ENCODE results near the gene CEMIP. TPM values are rescaled to one million over a fixed set of nuclear protein-coding genes. Genes with fewer than 3 reads are reported as not detected.

CEMIP gene
- total and polyA plus RNA-seq, 4 experiments from 2014 or later = 0.03 to 0.23 (median 0.17) TPM; not detected in 1

DNA sequence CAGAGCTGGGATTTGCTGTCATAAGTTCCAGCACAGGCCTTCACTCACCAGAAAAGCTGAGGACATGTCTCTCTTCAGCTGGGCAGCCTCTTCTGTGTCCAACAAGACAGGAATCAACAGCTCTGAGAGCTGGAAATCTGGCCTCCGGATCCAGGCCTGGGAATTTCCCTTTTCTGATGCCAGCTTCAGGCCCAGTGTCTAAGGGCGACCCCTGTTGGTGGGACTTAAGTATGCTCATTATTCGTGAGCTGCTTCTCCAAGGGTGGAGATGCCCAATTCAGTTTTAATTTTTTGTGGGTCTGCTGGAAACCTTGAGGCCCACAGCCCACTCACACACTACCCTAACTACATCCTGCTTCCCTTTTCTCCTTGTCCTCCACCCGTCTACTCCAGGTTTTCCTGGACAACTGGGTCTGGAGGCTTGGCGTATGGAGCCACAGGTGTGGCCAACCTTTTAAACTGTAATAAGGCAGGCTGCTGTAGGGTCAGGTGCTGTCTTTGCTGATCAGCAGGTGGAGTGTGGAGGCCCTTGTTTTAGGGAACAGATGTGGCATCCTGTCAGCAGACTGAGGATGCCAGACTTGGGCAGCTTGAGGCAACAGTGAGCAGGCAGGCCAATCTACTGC lies 2.6 kb upstream of the CEMIP start:
- no peak overlapping the region for H3K27ac Mint-ChIP-seq
- peaks cover 9 to 28% of the 10 kb centered on the region in 2 donors for H3K27me3 Mint-ChIP-seq
- H3K4me1 Mint-ChIP-seq = peaks cover 3 to 10% (median 5%) of the 10 kb centered on the region in 4 donors
- H3K27me3 ChIP-seq (ENCODE audit: insufficient read depth, low read length) = peaks cover 22% of the 10 kb centered on the region
- no peaks in the 10 kb centered on the region for H3K9me3 ChIP-seq (ENCODE audit: control insufficient read depth in 1 of 2, low read length in 2 of 2)
- no peak overlapping the region for H3K4me3 ChIP-seq (ENCODE audit: low read length in 2 of 2)
- H3K36me3 ChIP-seq (ENCODE audit: insufficient read depth, low read length) = no peaks in the 10 kb centered on the region
- DNase-seq = peak; percentile 39 to 58 (median 44)
- H3K4me1 ChIP-seq (ENCODE audit: insufficient read depth, low read length) = peaks cover 5% of the 10 kb centered on the region
- CTCF ChIA-PET (ENCODE audit: partially characterized antibody) = interaction anchor here (0.6 to 9.1 kb wide), 29 partner anchors 9 to 489 kb away, joined by 3 to 138 read pairs (median 4); no protein-coding TSS in a partner anchor
- H3K4me3 Mint-ChIP-seq = no peak overlapping the region
- intact Hi-C loops (cut with micrococcal nuclease) = loop anchor here (1.0 kb wide), 1 partner anchor 209 kb away; no protein-coding TSS in a partner anchor
- POLR2A ChIA-PET (ENCODE audit: partially characterized antibody) = no interaction called here
- H3K27ac ChIP-seq (ENCODE audit: low read depth, low read length) = no peak overlapping the region
- H3K9me3 Mint-ChIP-seq = no peaks in the 10 kb centered on the region
- H3K36me3 Mint-ChIP-seq = no peaks in the 10 kb centered on the region

DNA sequence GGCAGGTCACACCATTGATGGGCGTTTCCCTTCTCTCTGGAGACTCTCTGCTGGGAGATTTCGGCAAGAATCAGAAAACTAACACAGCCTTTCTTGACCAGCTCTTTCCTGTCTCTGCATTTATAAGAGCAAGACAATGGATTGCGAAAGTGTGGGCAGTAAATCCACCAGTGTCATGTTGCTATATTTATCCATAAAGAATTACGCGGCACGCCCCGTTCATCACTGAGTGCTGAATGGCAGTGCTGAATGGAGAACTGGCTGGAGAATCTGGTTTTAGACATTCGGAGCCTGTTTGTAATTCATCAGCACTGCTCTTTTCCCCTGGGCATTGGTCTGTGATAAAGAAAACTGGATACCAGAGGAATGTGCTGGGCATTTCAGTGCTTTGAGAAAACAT lies 2.0 kb upstream of the CEMIP start:
- Histone ChIP-seq H3K36me3 (ENCODE audit: insufficient read depth, low read length) (no peaks in the 10 kb centered on the region), H3K4me3 (ENCODE audit: low read length in 2 of 2) (no peak overlapping the region), H3K27ac (ENCODE audit: low read depth, low read length) (no peak overlapping the region), H3K27me3 (ENCODE audit: insufficient read depth, low read length) (peaks cover 22% of the 10 kb centered on the region), H3K9me3 (ENCODE audit: control insufficient read depth in 1 of 2, low read length in 2 of 2) (no peaks in the 10 kb centered on the region), H3K4me1 (ENCODE audit: insufficient read depth, low read length) (peaks cover 5% of the 10 kb centered on the region)
- H3K4me3 Mint-ChIP-seq = no peak overlapping the region
- peaks cover 3 to 10% (median 5%) of the 10 kb centered on the region in 4 donors for H3K4me1 Mint-ChIP-seq
- H3K27ac Mint-ChIP-seq = no peak overlapping the region
- ChIA-PET CTCF (ENCODE audit: partially characterized antibody) (interaction anchor here (0.8 to 9.1 kb wide), 22 partner anchors 9 to 489 kb away, joined by 3 to 138 read pairs (median 6); no protein-coding TSS in a partner anchor), POLR2A (ENCODE audit: partially characterized antibody) (no interaction called here)
- no peak for DNase-seq
- no peaks in the 10 kb centered on the region for H3K9me3 Mint-ChIP-seq
- no peaks in the 10 kb centered on the region for H3K36me3 Mint-ChIP-seq
- intact Hi-C loops (cut with micrococcal nuclease) = no loop called here
- H3K27me3 Mint-ChIP-seq = peaks cover 9 to 28% of the 10 kb centered on the region in 2 donors

DNA sequence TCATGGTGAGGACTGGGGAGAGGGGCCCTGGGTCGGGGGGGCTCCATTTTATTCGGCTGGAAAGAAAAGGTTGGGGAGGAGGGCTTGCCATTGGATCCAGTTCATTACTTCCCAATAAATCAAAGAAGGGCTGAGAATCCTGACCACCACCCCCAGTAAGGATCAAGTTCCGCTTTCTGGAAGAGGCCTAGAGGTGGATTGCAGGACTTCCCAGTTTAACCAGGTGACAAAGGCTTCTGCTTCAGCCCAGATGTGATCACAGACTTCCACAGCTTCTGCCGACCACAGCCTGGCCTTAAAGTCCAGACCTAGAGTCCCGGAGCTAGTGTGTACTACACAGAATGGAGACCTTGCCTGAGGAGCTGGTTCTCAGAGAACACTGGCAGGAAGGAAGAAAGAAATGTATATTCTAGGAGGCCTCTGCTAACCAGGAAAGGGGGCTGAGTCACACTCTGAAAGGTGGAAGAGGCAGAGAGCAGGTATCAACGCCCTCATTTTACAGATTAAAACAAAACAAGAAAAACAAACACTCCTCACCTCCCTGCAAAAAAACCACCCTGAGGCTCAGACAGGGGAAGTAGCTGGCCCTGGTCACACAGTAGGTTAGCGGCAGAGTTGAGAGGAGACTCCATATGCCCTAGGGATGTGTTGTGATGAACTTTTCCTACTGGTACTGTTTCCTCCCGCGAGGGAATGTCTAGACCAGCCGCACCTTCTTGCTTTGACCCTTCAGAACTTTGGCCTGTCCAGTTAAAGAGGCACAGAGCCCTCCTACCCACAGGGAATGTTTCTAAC lies 1.1 kb upstream of the CEMIP start:
- H3K36me3 Mint-ChIP-seq = no peaks in the 10 kb centered on the region
- peak overlapping the region in 2 of 8 donors; percentile 40 for H3K4me3 Mint-ChIP-seq
- no peak overlapping the region for H3K27ac ChIP-seq (ENCODE audit: low read depth, low read length)
- POLR2A ChIA-PET (ENCODE audit: partially characterized antibody) = no interaction called here
- H3K9me3 Mint-ChIP-seq = no peaks in the 10 kb centered on the region
- peaks cover 5% of the 10 kb centered on the region for H3K4me1 ChIP-seq (ENCODE audit: insufficient read depth, low read length)
- no peaks in the 10 kb centered on the region for H3K36me3 ChIP-seq (ENCODE audit: insufficient read depth, low read length)
- H3K27me3 ChIP-seq (ENCODE audit: insufficient read depth, low read length) = peaks cover 22% of the 10 kb centered on the region
- no peaks in the 10 kb centered on the region for H3K9me3 ChIP-seq (ENCODE audit: control insufficient read depth in 1 of 2, low read length in 2 of 2)
- no peak overlapping the region for H3K4me3 ChIP-seq (ENCODE audit: low read length in 2 of 2)
- DNase-seq = no peak
- H3K4me1 Mint-ChIP-seq = peaks cover 5 to 15% (median 7%) of the 10 kb centered on the region in 4 donors
- no peak overlapping the region for H3K27ac Mint-ChIP-seq
- intact Hi-C loops (cut with micrococcal nuclease) = no loop called here
- H3K27me3 Mint-ChIP-seq = peaks cover 9 to 28% of the 10 kb centered on the region in 2 donors
- CTCF ChIA-PET (ENCODE audit: partially characterized antibody) = interaction anchor here (1.9 to 9.1 kb wide), 4 partner anchors 8 to 325 kb away, joined by 8 to 138 read pairs (median 18); no protein-coding TSS in a partner anchor

DNA sequence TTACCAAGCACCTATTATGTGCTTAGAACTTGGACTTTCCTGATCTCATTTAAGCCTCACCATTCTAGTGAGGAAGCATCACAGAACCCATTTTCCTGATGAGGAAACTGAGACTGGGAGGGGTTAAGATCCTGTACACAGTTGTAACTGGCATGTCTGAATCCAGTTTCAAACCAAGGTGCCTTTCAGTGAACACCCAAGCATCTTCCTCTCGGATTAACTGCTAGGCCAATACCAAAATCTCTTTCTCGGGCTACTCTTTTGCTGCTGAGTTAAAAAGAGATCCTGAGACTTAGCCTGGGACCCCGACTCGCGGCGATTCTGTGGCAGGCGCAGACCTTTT lies 578 bp upstream of the CEMIP start:
- no peaks in the 10 kb centered on the region for H3K36me3 ChIP-seq (ENCODE audit: insufficient read depth, low read length)
- no peak overlapping the region for H3K27ac ChIP-seq (ENCODE audit: low read depth, low read length)
- peaks cover 5% of the 10 kb centered on the region for H3K4me1 ChIP-seq (ENCODE audit: insufficient read depth, low read length)
- no peak for DNase-seq
- no peaks in the 10 kb centered on the region for H3K9me3 ChIP-seq (ENCODE audit: control insufficient read depth in 1 of 2, low read length in 2 of 2)
- Mint-ChIP-seq H3K27ac (no peak overlapping the region), H3K4me1 (peaks cover 8 to 21% (median 12%) of the 10 kb centered on the region in 4 donors), H3K36me3 (no peaks in the 10 kb centered on the region), H3K27me3 (peaks cover 9 to 28% of the 10 kb centered on the region in 2 donors), H3K4me3 (no peak overlapping the region), H3K9me3 (no peaks in the 10 kb centered on the region)
- H3K4me3 ChIP-seq (ENCODE audit: low read length in 2 of 2) = no peak overlapping the region
- POLR2A ChIA-PET (ENCODE audit: partially characterized antibody) = no interaction called here
- CTCF ChIA-PET (ENCODE audit: partially characterized antibody) = interaction anchor here (9.1 kb wide), 1 partner anchor 325 kb away, joined by 138 read pairs; no protein-coding TSS in a partner anchor
- intact Hi-C loops (cut with micrococcal nuclease) = no loop called here
- H3K27me3 ChIP-seq (ENCODE audit: insufficient read depth, low read length) = peaks cover 22% of the 10 kb centered on the region

DNA sequence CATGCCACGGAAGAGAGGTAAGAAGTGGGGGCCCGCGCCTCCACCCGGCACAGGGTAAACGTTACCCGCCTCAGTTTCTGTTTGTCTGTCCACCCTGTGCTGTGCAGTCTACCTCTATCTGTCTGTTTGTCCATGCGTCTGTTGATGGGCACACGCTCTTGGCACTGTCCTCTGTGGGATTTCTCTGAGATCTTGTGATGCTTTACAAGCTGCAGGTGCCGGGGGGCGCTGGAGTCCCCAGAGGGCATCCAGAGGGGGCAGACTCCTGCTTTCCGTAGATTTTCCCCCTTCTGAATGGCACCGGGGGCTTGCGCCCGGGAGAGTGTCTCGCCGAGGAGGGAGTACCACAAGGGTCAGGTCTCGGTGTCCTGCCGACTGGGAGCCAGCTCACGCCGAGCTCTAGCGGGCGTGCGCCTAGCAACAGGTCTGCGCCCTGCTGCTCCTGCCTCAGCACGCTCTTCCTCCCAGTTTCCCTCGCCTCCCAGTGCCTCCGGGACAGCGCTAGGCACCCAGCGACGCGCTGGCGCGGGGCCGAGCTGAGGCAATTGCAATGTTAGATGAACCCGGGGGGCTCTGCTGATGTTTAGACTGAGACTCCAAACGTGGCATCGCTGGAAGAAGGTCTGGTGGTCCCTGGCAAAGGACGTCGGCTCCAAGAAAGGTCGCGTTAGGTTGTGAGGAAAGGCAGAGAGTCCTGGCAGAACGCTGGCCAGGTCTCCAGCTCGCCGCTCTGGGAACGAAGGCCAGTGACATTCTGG lies 667 bp downstream of the CEMIP start:
- H3K4me3 Mint-ChIP-seq = peak overlapping the region in 7 of 8 donors; percentile 35 to 81 (median 76)
- CTCF ChIA-PET (ENCODE audit: partially characterized antibody) = interaction anchor here (0.6 to 9.1 kb wide), 3 partner anchors 180 to 486 kb away, joined by 3 to 138 read pairs (median 3); no protein-coding TSS in a partner anchor
- H3K9me3 ChIP-seq (ENCODE audit: control insufficient read depth in 1 of 2, low read length in 2 of 2) = no peaks in the 10 kb centered on the region
- peaks cover 8 to 25% (median 12%) of the 10 kb centered on the region in 4 donors for H3K4me1 Mint-ChIP-seq
- DNase-seq = no peak
- peaks cover 5% of the 10 kb centered on the region for H3K4me1 ChIP-seq (ENCODE audit: insufficient read depth, low read length)
- no peaks in the 10 kb centered on the region for H3K9me3 Mint-ChIP-seq
- H3K27ac ChIP-seq (ENCODE audit: low read depth, low read length) = no peak overlapping the region
- no peak overlapping the region for H3K4me3 ChIP-seq (ENCODE audit: low read length in 2 of 2)
- no peak overlapping the region for H3K27ac Mint-ChIP-seq
- peaks cover 9 to 28% of the 10 kb centered on the region in 2 donors for H3K27me3 Mint-ChIP-seq
- no peaks in the 10 kb centered on the region for H3K36me3 Mint-ChIP-seq
- intact Hi-C loops (cut with micrococcal nuclease) = loop anchor here (10.0 kb wide), 1 partner anchor 55 kb away; no protein-coding TSS in a partner anchor
- peaks cover 22% of the 10 kb centered on the region for H3K27me3 ChIP-seq (ENCODE audit: insufficient read depth, low read length)
- POLR2A ChIA-PET (ENCODE audit: partially characterized antibody) = no interaction called here
- no peaks in the 10 kb centered on the region for H3K36me3 ChIP-seq (ENCODE audit: insufficient read depth, low read length)

- Mint-ChIP-seq H3K4me3 (peak overlapping the region in 1 of 8 donors; percentile 81), H3K4me1 (peaks cover 8 to 25% (median 14%) of the 10 kb centered on the region in 4 donors), H3K27me3 (peaks cover 11 to 28% of the 10 kb centered on the region in 2 donors), H3K27ac (no peak overlapping the region), H3K9me3 (no peaks in the 10 kb centered on the region), H3K36me3 (no peaks in the 10 kb centered on the region)
- Histone ChIP-seq H3K9me3 (ENCODE audit: control insufficient read depth in 1 of 2, low read length in 2 of 2) (no peaks in the 10 kb centered on the region), H3K4me1 (ENCODE audit: insufficient read depth, low read length) (peaks cover 5% of the 10 kb centered on the region), H3K4me3 (ENCODE audit: low read length in 2 of 2) (no peak overlapping the region), H3K27me3 (ENCODE audit: insufficient read depth, low read length) (peaks cover 22% of the 10 kb centered on the region), H3K27ac (ENCODE audit: low read depth, low read length) (no peak overlapping the region), H3K36me3 (ENCODE audit: insufficient read depth, low read length) (no peaks in the 10 kb centered on the region)
- CTCF ChIA-PET (ENCODE audit: partially characterized antibody) = interaction anchor here (1.1 to 9.1 kb wide), 2 partner anchors 327 to 486 kb away, joined by 3 to 138 read pairs; no protein-coding TSS in a partner anchor
- POLR2A ChIA-PET (ENCODE audit: partially characterized antibody) = no interaction called here
- DNase-seq = no peak
- intact Hi-C loops (cut with micrococcal nuclease) = loop anchor here (10.0 kb wide), 1 partner anchor 54 kb away; no protein-coding TSS in a partner anchor
Measured at GRCh38 chr15:80780416-80781221, 1.4 kb downstream of the CEMIP start.

All from CD4-positive, alpha-beta memory T cell (primary cell).